NCI-H2029 treated with DMSO at 0.1 percent for 48 hours (cell line): Measurements from ENCODE around the gene FBLN1.
"Not testable (repeated sequence)": the region's sequence is repeated elsewhere in the genome, so short reads cannot be mapped to it uniquely, and the experiment has no call there.

ENCODE experiments used
- DNase-seq: peaks from one replicate; lab custom pipeline; 2025; lab: John Stamatoyannopoulos, UW

FBLN1 gene, protein sequence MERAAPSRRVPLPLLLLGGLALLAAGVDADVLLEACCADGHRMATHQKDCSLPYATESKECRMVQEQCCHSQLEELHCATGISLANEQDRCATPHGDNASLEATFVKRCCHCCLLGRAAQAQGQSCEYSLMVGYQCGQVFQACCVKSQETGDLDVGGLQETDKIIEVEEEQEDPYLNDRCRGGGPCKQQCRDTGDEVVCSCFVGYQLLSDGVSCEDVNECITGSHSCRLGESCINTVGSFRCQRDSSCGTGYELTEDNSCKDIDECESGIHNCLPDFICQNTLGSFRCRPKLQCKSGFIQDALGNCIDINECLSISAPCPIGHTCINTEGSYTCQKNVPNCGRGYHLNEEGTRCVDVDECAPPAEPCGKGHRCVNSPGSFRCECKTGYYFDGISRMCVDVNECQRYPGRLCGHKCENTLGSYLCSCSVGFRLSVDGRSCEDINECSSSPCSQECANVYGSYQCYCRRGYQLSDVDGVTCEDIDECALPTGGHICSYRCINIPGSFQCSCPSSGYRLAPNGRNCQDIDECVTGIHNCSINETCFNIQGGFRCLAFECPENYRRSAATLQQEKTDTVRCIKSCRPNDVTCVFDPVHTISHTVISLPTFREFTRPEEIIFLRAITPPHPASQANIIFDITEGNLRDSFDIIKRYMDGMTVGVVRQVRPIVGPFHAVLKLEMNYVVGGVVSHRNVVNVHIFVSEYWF

DNA sequence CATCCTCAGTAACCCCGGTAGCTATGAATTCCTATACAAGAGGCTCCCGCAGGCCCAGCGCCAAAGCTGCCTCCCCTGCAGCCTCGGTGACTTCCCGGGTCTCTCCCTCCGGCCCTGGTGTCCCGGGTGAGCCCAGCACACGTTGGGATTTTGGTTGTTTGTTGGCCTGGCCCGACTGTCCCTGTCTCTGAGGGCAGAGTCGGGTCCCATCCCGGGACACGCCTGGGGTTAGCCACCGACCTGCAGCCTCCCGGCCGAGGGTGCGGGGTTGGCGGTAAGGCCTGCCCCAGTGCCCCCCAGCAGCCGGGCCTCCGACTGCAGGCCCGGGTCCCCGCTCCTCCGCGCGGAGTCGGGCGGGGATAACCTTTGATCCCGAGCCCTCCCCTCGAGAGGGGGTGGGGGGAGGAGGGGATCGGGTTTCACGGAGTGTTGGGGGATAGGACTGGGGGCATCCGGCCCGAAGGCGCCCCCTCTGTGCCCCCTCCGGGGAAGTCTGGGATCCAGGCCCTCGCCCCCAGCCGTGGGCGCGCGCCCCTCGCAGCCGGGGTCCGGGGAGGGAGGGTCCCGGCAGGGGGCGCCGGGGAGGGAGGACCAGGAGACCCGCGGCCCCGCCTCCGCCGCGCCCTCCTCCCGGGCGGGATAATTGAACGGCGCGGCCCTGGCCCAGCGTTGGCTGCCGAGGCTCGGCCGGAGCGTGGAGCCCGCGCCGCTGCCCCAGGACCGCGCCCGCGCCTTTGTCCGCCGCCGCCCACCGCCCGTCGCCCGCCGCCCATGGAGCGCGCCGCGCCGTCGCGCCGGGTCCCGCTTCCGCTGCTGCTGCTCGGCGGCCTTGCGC is at the start of gene FBLN1:
Gene FBLN1, plus strand, starts transcription at position 669 of the 835 bp plus-strand sequence. Its CDS starts 103 bp downstream, at position 772.
- DNase-seq = no peak

- DNase-seq = no peak
These were observed 48.9 kb upstream of the FBLN1 start for GRCh38 chr22:45453764-45454163.

DNA sequence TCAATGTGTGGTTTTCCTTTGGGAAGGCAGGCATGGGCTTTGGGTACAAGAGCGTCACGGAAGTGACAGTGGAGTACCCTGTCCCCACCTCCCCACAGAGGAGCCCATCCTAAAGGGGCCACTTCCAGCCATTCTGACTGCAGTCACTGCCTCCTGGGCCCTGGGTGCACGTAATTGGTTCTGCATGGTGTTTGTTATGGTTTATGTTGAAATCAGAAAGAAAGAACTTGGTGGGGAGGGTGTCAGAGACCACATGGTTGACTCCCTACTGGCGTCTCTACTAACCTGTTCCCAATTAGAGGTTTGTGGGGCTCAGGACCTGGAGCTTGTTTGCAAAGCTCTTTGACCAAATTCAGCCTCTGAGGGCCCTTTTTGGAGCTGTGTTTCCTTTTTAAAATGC is 48.4 kb upstream of the FBLN1 start:
- DNase-seq = no peak

GRCh38 chr22:45455212-45455611 is 47.5 kb upstream of the FBLN1 start:
- DNase-seq = no peak

DNA sequence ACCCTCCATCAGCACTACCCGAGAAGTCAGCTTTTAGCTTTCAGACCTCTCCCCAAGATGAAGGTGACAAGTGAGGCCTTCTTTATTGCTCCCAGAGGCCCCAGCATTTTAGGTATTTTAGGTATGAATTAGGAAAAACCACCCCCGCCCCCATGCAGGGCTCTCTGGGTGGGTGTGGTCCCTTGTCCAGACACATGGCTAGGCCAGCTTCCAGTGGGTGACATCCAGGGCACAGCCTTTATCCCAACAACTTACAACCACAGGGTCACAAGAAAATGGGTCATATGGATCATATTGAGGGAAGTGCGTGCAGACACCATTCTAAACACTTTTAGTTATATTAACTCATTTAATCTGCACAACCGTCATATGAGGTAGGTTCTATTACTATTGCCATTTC is 47.1 kb upstream of the FBLN1 start:
- no peak for DNase-seq

- DNase-seq = no peak
These were observed 45.9 kb upstream of the FBLN1 start for GRCh38 chr22:45456811-45457210.

GRCh38 chr22:45458532-45458931 is 44.2 kb upstream of the FBLN1 start:
- DNase-seq = no peak

- no peak for DNase-seq
These were observed 43.4 kb upstream of the FBLN1 start for GRCh38 chr22:45459235-45459634.

DNA sequence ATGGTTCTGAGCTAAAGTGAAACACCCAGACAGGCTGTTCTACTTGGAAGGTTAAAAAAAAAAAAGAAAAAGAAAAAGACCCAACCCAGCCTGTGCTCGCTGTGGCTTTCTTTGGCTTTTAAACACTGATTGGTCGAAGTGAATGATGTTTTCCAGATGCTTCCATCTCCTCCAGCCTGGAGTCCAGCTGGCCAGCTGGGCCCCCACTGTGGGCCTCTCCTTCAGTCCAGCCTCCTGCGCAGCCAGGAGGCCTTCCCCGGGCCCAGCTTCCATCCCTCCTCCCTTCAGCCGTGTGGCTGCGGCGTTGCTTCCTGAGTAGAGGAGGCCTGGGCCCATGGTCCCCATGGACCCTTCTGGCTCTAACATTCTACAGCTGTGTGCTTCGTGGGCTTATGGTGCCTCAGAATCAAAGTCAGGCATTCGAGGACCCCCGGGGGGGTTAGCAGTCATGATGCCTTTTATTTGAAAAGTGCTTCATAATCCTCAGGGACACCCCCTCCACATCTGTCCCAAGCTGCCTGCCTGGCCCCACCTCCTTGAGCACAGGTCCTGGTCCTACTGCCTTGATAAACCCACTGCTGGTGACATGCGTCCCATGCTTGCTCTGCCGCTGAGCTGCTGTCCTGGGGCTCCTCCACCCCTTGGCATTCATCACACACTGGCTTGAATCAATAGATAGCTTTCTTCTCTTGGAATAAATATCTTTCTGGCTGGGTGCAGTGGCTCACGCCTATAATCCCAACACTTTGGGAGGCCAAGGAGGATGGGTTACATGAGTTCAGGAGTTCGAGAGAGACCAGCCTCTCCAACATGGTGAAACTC is 42.2 kb upstream of the FBLN1 start:
- no peak for DNase-seq

DNA sequence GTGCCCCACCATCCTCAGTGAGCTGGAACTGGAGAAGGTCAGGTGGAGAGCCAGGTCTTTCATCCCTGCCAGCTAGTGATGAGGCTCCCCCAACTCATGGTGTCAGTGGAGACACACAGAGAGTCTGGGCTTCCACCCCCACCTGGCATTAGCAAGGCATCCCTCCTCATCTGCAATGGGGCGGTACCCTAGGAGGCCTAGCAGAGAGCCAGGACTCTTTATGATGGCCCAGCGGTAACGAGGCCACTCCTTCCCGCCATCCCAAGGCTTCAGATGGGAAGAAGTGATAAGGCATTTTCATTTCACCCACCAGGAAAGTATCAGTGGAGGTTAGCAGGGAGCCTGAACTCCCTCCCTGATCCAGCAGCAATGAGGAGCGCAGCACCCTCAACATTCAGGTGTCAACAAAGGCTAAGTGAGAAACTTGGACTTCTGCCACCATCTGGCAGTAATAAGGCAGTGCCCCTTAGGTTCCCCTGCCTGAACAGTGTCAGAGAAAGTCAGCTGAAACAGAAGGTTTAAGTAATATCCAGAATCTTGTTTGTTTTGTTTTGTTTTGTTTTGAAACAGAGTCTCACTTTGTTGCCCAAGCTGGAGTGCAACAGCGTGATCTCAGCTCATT is 40.5 kb upstream of the FBLN1 start:
- no peak for DNase-seq

DNA sequence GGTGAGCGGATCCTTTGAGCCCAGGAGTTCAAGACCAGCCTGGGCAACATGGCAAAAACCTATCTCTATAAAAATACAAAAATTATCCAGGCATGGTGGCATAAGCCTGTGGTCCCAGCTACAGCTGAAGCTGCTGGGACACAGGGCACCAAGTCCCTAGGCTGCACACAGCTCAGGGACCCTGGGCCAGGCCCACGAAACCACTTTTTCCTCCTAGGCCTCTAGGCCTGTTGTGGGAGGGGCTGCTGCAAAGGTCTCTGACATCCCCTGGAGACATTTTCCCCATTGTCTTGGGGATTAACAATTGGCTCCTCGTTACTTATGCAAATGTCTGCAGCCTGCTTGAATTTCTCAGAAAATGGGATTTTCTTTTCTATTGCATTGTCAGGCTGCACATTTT is 39.0 kb upstream of the FBLN1 start:
- DNase-seq = not testable (repeated sequence)

DNA sequence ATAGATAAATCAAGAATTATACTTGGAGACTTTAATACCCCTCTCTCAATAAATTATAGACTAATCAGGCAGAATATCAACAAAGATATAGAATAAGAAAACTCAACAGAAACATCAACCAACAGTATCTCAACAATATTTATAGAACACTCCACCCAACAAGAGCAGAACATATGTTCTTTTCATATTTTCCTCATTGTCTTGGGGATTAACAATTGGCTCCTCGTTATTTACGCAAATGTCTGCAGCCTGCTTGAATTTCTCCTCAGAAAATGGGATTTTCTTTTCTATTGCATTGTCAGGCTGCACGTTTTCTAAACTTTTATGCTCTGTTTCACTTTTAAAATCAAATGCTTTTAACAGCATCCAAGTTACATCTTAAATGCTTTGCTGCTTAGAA is 37.0 kb upstream of the FBLN1 start:
- DNase-seq = no peak

- no peak for DNase-seq
These were observed 33.8 kb upstream of the FBLN1 start for GRCh38 chr22:45468872-45469271.

GRCh38 chr22:45469281-45470073 is 33.2 kb upstream of the FBLN1 start:
- no peak for DNase-seq

DNA sequence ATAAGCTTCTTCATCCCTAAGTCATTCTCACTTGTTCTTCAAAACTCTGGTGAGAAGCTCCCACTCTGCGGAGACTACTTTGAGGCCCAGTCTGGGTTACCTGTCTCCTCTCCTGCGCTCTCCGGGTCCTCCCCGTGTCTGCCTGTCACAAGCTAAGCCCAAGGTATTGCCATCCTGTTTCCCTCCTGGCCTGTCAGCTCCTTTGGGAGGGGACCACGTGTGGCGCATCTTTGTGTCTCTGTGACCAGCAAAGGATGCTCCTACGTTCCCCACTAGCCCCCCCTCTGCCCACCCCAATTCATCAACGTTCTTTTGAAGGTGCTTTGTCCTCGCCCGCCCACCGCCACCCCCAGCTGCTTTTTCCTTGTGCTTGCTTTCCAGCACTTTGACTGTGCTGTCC is 31.8 kb upstream of the FBLN1 start:
- DNase-seq = no peak

DNA sequence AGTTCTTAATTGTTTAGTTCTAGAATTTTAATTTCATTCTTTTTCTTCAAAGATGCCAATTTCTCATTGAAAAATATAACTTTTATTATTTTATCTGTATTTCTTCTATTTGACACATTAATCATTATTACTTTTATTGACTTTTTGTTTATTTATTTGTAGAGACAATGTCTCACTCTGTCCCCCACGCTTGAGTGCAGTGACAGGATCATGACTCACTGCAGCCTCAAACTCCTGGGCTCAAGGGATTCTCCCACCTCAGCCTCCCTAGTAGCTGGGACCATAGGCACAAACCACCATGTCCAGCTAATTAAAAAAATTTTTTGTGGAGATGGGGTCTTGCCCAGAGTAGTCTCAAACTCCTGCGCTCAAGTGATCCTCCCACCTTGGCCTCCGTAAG is 30.3 kb upstream of the FBLN1 start:
- DNase-seq = no peak

DNA sequence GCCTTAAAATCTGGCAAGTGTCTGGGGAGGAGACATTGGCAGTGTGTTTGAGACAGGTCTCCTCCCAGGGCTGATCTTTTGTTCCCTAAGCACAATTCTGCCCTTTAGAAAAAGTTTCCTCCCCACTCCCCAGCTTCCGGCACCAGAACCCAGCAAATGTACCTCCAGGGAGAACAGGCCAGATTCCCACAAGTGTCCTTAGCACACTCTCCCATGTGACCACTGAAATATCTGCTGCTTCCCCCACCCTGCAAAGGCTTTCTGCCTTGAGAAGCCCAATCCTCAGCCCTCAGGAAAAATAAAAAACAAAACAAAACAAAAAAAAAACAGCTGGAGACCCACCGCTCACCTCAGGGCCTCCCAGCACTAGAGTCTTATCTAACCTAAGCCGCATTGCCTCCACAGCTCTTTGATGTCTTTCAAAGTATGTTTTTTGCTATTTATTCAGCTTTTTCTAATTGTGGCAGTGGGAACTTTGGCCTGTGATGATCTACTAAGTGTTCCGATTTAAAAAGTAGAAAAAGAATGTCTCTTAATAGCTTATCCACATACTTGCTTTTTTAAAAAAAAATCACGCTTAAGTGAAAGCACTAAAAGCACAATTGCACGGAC is 29.0 kb upstream of the FBLN1 start:
- DNase-seq = no peak

DNA sequence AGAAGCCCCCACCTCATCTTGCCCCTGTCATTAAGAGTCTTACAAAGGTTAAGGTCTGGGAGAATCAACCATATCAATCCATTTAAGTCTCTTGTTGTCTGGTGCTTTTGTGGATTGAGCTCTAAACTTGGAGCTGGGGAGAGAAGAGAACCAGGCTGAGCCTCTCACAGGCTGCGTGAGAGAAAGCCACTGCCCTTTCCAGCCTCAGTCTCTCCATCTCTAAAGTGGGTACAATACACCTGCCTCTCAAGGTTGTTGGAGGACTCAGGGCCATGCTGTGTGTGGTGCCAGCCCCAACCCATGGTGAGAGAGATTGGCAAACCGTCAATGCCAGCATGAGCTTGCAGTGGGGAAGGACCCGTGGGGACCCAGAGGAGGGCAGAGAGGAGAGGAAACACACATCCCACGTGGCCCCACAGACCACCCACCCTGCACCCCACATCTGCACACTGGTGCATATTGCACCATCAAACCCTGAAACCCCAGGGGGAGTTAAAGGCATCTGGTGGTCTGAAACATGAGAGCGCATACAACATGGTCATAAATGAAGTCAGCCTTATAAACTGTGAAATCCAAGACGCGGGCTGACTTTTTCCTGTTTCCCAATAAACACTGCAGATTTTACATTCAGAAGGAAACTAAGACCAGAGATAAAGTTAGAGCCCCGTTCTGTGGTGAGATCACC is 27.5 kb upstream of the FBLN1 start:
- no peak for DNase-seq

DNA sequence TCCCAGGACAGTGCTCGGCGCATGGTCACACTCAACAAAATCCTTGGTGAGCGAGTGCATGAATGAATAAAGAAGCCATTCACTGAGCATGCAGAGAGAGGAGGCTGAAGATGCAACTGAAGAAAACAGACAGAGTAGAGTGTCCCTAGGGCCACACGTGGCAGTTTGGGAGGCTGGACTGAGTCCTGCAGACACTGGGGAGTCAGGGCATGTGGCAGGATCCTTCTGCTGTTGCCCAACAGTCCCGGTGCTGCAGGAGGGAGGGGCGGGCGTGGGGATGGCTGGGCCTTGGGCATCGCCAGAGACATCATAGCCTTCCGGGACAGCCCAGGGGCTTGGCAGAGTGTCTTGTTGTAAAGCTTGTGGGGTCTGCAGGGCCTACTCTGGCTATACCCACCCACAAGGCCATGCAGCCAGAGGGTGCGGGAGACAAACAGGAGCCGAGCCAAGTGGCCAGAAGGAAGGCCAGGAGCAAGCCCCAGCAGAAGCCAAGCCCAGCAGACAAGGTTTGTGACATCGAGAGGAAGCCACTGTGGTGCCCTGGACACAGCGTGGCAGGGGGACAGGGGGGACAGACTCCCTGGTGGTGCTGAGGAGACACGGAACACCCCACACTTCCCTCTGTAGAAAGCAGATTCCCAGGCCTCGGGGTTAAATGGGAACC is 26.7 kb upstream of the FBLN1 start:
- no peak for DNase-seq
